CD4-positive, alpha-beta T cell treated with Interleukin-1 beta for 1 hour (primary cell): ENCODE data around the gene HES7.
A peak's percentile ranks its signal among the peaks of the same experiment; 100 is the strongest.
"Not testable (repeated sequence)": the region's sequence is repeated elsewhere in the genome, so short reads cannot be mapped to it uniquely, and the experiment has no call there.

Source experiments
- DNase-seq, 2 donors: peaks; one replicate each; pipeline ENCODE4 v3.0.0-alpha.2; 2020 to 2022

HES7 gene

DNA sequence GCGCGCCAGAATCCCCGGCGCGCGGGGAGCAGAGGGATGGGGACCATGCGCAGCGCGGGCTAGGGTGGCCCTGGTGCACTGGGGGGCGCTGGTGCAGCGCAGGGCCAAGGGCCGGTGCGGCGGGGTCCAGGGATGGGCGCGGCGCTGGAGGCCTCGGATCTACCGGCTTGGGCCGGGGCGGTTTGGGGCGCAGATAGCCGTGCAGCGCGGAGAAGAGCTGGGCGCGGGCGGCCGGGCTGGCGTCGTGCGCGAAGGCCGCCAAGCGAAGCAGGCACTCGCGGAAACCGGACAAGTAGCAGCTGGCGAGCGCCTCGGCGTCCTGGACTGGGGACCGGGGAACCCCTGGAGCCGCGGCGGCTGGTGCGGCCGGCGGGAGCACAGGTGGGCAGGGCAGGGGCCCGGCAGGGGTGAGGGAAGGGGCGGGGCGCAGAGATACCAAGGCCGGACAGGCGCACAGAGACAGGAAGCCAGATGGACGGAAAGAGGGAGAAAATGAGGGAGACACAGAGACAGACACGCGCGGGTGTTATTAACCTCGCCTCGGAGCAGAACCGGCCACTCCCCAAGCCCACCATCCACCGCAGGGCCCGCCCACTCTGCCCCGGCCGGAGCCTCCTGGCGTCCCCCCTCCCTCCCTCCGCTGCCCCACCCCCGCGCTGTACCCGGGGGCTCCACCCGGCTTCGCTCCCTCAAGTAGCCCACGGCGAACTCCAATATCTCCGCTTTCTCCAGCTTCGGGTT lies 2.1 kb downstream of the HES7 start:
- DNase-seq = peak; percentile 49 to 51

- no peak for DNase-seq
These were observed 2.6 kb downstream of the HES7 start for GRCh38 chr17:8121407-8121680.

DNA sequence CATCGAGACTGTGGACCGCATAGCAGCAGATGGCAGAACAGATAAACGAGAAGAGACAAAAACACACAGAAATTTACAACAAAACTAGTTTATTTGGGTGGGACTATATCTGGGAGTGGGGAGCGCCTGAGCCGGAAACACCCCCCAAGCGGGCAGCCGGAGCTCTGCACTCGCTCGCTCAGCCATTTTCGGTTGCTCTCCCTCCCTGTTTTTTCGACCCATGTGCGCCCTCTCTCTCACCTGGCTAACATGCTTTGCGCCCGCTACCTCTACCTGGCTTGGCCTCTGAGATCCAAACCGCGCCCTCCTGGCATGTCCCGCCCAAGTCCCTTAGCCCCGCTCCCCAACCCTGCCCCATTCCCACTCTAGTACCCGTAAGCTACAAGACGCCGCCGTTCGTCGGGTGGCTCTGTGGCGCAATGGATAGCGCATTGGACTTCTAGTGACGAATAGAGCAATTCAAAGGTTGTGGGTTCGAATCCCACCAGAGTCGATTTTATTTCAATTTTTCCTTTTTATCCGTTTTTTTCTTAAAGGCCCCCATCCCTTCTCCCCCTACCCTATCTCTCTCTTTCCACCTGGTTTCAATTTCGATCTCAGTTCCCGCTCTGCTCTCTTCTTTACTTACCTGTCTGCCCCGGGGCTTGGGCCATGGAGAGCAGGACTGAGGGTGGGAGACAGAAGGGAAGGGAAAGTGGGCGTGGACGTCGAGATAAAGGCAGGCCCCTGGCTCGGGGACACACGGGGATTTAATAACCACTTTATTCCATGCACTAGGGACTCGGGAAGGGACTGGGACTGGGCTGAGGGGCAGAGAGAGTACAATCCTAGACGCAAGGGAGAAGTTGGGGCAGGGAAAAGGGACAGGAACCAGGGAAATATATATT lies 3.1 kb downstream of the HES7 start:
- peak; percentile 71 to 73 for DNase-seq

DNA sequence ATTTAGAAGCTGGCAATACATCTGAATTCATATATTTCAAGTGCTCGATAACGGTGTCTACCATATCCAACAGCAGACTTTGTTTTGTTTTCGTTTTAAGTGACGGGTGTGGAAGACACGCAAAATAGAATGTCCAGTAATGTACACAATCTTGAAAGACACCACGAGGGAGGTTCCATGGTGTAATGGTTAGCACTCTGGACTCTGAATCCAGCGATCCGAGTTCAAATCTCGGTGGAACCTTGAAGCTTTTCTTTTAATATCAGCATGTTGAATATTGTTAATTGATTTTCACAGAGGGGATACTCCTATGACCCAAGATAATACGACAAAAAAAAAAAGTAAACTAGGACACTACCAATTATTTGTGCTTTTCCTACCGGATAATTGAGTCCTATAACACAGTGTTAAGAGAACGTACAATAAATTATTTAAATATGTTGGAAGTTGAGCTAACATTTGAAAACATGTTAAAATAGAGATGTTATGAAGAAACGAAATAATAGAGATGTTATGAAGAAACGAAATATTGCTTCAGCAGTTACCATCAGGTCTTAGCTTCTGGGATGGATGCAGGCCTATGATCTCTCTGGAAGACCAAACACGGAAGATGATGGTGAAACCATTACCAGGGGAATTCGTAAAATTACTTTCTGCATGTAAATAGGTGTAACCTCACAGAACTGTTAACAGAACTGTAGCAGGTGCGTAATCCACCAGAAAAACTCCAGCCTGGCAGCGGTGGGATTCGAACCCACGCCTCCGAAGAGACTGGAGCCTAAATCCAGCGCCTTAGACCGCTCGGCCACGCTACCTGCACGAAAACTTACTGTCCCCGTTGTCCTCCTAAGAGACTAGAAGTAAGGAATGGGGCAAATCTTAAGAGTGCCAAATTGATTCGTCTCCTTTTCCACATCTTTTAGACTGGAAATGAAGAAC lies 4.1 kb downstream of the HES7 start:
- peak; percentile 84 to 93 for DNase-seq

DNA sequence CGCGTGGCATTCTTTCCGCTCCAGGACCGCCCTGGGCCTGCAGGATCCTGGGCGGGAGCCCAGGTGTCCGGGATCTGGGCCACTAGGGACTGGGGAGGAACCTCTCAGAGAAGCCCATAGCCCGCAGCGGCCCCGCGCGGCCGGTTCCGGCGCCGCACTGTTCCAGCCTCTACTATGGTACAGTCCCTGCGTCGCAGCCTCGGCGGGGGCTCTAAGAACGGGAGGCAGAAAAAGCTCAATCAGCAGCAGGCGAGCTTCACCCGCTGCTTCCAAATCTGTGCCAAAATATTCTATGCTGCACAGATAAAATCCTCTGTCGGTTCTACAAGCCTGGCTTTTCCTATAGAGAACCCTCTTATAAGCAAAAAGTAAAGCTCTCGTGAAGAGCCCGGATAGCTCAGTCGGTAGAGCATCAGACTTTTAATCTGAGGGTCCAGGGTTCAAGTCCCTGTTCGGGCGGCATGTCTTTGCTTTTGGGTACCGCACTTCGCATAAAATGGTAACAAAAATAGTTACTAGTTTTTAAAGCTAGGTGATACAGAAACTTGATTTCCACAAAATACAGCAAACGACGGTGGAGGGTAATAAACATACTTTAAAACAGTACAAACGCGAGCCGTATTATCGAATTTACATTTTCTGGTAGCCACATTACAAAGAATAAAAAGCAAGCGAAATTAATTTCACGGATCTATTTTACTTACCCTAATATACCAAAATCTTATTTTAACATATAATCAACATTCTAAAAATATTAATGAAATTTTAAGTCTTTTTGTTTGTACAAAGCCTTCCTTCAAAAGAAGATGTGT lies 4.9 kb downstream of the HES7 start:
- peak; percentile 85 to 90 for DNase-seq

DNA sequence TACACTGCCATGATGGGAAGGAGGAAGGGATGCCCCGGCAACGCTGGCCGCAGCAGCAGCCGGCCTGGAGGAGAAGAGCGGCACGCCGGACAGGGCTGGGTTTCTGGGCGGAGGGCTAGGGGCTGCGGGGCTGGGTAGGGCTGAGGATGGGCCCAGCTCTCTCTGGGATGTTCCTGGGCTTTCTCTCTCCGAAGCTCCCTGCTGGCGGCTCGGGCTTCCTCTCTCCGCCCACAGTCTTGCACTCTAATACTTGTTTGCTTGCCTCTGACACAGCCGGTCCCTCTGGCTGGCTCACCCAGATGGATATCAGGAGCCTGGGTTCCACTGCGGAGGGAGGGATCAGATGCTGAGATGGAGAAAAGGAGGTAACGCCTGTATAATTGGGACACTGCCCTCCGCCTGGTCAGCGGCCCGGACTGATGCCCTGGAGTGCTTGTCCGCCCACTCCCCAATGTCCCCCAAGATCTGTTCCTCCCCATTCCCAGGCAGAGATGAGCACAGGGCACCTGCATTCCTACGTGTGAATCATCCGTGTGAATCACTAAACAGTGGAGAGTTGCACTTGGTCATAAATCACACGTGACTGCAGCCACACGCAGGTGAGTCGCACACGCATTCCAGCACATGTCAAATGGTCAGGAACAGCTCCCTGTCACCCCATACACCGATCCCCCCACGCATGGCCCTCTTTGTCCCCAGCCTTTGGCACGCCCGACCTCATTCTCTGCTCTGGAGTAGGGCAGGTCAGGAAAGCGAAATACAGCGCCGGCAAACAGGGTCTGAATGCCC lies 5.7 kb downstream of the HES7 start, which contains the start of gene ALOXE3:
Gene ALOXE3, minus strand, starts transcription at position 535 of the 789 bp plus-strand sequence. Its CDS starts 524 bp downstream, at position 11.
- no peak for DNase-seq

DNA sequence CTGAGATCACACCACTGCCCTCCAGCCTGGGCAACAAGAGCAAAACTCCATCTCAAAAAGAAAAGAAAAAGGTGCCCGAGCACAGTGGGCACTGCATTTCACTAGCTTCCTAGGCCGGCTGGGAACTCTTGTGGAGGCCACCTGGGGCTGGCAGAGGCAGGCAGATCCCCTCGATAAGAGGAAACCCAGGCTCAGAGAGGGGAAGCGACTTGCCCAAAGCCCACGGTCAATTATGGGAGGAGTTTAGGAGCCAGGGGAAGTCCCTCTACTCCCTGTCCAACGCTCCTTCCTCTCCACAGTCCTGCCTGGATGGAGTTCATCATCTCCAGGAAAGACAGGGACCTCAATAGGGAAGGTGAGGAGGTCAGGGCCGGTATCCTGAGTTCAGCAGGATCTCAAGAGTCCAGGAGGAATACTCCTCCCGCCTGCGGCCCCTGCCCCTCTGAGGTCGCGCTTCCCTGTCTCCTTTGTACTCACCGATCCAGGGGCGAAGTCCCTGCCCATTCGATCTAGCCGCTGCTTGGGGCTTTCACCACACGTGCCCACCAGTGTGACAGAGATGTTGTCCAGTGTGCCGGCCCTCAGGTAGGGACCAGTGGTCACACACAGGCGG lies 6.4 kb downstream of the HES7 start:
- no peak for DNase-seq

DNA sequence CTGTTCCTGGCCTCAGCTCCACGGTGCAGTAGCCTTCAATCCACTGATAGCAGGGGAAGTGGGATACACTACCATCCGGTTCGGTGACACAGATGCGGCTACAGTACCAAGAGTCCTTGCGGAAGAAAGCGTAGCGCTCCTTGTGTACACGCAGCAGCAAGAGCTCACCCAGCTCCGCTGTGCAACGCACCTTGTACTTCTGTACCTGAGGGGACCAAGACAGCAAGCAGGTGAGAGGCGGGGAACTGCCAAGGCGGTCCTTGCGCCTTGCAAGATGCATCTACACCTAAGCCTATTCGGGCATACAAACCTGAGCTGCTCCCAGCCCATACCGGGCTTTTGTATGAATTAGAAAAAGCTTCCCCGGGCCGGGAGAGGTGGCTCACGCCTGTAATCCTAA lies 7.1 kb downstream of the HES7 start:
- DNase-seq = no peak

DNA sequence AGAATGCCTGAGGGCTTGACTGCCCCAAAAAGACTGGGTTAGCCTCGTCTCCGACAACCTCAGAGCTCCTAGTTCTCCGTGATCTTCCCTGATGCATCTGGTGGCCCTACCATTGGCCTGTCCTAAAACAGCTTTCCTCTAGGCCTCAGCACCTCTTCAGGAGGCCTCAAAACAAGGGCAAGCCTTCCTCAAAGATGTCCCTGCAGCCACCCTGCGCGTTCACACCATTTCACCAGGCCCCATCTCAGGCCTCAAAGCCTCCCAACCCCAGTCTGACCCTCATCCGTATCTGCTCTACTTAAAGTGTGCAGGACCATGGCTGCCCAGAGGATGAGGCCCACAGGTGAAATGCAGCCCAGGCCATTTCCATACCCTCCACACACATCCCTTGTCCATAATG lies 13.0 kb downstream of the HES7 start:
- DNase-seq = no peak

DNA sequence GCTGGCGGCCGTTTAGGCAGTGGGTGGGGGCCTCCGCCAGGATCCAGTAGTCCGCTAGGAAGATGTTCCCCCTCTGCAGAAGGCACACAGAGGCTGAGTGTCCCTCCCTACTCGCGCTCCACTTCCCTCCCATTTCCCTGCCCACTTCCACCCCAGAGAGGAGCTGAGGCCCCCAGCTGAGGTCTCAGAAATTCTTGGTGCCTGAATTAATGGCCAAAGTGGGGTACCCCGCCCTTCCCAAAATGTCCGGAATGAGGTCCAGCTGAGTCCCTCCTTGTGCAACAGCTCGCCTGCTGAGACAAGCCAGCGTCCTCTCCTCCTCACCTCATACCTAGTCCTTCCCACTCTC lies 13.5 kb downstream of the HES7 start:
- DNase-seq = no peak

- peak; percentile 81 to 82 for DNase-seq
These were observed 14.0 kb downstream of the HES7 start for GRCh38 chr17:8109661-8110455.

GRCh38 chr17:8108972-8109660 lies 14.8 kb downstream of the HES7 start:
- no peak for DNase-seq

GRCh38 chr17:8106980-8107379 lies 16.9 kb downstream of the HES7 start:
- DNase-seq = not testable (repeated sequence)

DNA sequence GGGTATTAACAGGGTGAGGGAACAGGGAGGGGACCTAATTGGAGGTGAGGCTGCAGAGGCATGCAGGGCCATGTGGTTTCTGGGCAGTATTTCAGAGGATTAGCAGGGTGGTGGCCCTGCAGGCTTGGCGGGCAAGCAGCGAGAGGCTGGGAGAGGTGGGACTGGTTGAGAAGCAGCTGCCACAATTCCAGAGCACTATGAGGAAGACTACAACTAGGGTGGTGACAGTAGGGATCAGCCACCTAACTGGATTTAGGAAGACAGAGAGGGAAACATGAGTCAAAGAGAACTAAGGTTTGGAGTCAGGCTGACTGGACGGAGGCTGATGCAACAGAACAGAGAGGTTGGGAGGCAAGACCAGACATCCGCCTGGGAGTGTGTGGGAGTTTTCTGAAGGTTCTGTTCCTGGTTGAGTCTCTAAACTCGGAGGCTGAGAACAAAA lies 17.9 kb downstream of the HES7 start:
- no peak for DNase-seq

- no peak for DNase-seq
These were observed 19.0 kb downstream of the HES7 start for GRCh38 chr17:8104911-8105310.

GRCh38 chr17:8103549-8103948 lies 20.4 kb downstream of the HES7 start:
- DNase-seq = no peak

- no peak for DNase-seq
These were observed 22.2 kb downstream of the HES7 start for GRCh38 chr17:8101721-8102120.

- DNase-seq = no peak
These were observed 23.1 kb downstream of the HES7 start for GRCh38 chr17:8100763-8101162.

DNA sequence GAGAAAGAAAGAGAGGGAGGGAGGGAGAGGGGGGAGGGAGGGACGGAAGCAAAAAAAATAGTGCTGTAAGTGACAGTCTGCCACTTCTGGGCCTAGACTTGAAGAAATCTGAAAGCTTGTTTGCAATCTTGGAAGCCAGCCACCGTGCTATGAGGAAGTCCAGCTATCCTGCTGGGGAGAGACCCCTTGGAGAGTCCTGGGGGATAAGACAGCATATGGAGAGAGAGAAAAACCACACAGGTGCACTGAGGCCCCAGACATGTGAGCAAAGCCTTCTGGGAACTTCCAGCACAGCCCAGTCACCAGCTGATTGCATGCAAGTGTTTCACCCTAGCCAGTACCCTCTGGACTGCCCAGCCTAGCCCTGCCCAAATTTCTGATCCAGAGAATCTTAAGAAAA lies 23.8 kb downstream of the HES7 start:
- no peak for DNase-seq
